ENCODE measurements around the gene RNASEL.
"Not testable (repeated sequence)": the region's sequence is repeated elsewhere in the genome, so short reads cannot be mapped to it uniquely, and the experiment has no call there.

Gene RNASEL

GRCh38 chr1:182555493-182555892 lies 33.6 kb downstream of the RNASEL start:
- DNase-seq (ENCODE audit: low read depth) = no peak
- no peak overlapping the region for H3K4me3 ChIP-seq (replicated peaks; ENCODE audit: low read depth, low read length)
- no peak for TF ChIP-seq CTCF (IDR thresholded peaks at IDR 0.05; ENCODE audit: low read length, missing control alignments)

GRCh38 chr1:182552527-182552926 lies 36.5 kb downstream of the RNASEL start:
- DNase-seq (ENCODE audit: low read depth) = no peak
- no peak for TF ChIP-seq CTCF (IDR thresholded peaks at IDR 0.05; ENCODE audit: low read length, missing control alignments)
- H3K4me3 ChIP-seq (replicated peaks; ENCODE audit: low read depth, low read length) = no peak overlapping the region

- DNase-seq (ENCODE audit: low read depth) = no peak
- H3K4me3 ChIP-seq (replicated peaks; ENCODE audit: low read depth, low read length) = no peak overlapping the region
- no peak for TF ChIP-seq CTCF (IDR thresholded peaks at IDR 0.05; ENCODE audit: low read length, missing control alignments)
Measured at GRCh38 chr1:182549811-182550210, 39.2 kb downstream of the RNASEL start.

- no peak overlapping the region for H3K4me3 ChIP-seq (replicated peaks; ENCODE audit: low read depth, low read length)
- no peak for DNase-seq (ENCODE audit: low read depth)
- TF ChIP-seq CTCF (IDR thresholded peaks at IDR 0.05; ENCODE audit: low read length, missing control alignments) = no peak
Measured at GRCh38 chr1:182549346-182549745, 39.7 kb downstream of the RNASEL start.

- TF ChIP-seq CTCF (IDR thresholded peaks at IDR 0.05; ENCODE audit: low read length, missing control alignments) = no peak
- H3K4me3 ChIP-seq (replicated peaks; ENCODE audit: low read depth, low read length) = no peak overlapping the region
- DNase-seq (ENCODE audit: low read depth) = no peak
Measured at GRCh38 chr1:182533896-182534295, 55.2 kb downstream of the RNASEL start.

- not testable (repeated sequence) for H3K4me3 ChIP-seq (replicated peaks; ENCODE audit: low read depth, low read length); DNase-seq (ENCODE audit: low read depth)
Measured at GRCh38 chr1:182528206-182528605, 60.9 kb downstream of the RNASEL start.

- H3K4me3 ChIP-seq (replicated peaks; ENCODE audit: low read depth, low read length) = no peak overlapping the region
- no peak for DNase-seq (ENCODE audit: low read depth)
- TF ChIP-seq CTCF (IDR thresholded peaks at IDR 0.05; ENCODE audit: low read length, missing control alignments) = no peak
Measured at GRCh38 chr1:182527680-182528079, 61.4 kb downstream of the RNASEL start.

- no peak for DNase-seq (ENCODE audit: low read depth)
- no peak overlapping the region for H3K4me3 ChIP-seq (replicated peaks; ENCODE audit: low read depth, low read length)
- no peak for TF ChIP-seq CTCF (IDR thresholded peaks at IDR 0.05; ENCODE audit: low read length, missing control alignments)
Measured at GRCh38 chr1:182525342-182525741, 63.7 kb downstream of the RNASEL start.
